HG03571 (cell line): Measurements from ENCODE around the gene ADSL.

Source experiments
- ATAC-seq: cut with Tn5 transposase; IDR thresholded peaks from one replicate; pipeline ENCODE4 v1.9.1; 2021; ENCODE audit not compliant: unreplicated experiment

The ADSL gene

GRCh38 chr22:40326905-40327735 is 19.2 kb upstream of the ADSL start:
- no peak for ATAC-seq

- no peak for ATAC-seq
Observed at GRCh38 chr22:40328546-40329456, 17.5 kb upstream of the ADSL start.

GRCh38 chr22:40329466-40329865 is 16.8 kb upstream of the ADSL start:
- ATAC-seq = no peak

GRCh38 chr22:40330086-40330485 is 16.2 kb upstream of the ADSL start:
- ATAC-seq = no peak

- ATAC-seq = no peak
Observed at GRCh38 chr22:40330615-40331014, 15.7 kb upstream of the ADSL start.

- no peak for ATAC-seq
Observed at GRCh38 chr22:40331706-40332105, 14.6 kb upstream of the ADSL start.

GRCh38 chr22:40332319-40332781 is 13.9 kb upstream of the ADSL start:
- no peak for ATAC-seq

- ATAC-seq = no peak
Observed at GRCh38 chr22:40334060-40334459, 12.2 kb upstream of the ADSL start.

GRCh38 chr22:40334899-40335298 is 11.4 kb upstream of the ADSL start:
- ATAC-seq = no peak

- ATAC-seq = no peak
Observed at GRCh38 chr22:40335358-40335757, 10.9 kb upstream of the ADSL start.

GRCh38 chr22:40340044-40340443 is 6.3 kb upstream of the ADSL start:
- ATAC-seq = no peak

- ATAC-seq = no peak
Observed at GRCh38 chr22:40341604-40342003, 4.7 kb upstream of the ADSL start.

- ATAC-seq = no peak
Observed at GRCh38 chr22:40342521-40342920, 3.8 kb upstream of the ADSL start.

GRCh38 chr22:40345271-40345670 is 1.0 kb upstream of the ADSL start:
- ATAC-seq = no peak

- ATAC-seq = no peak
Observed at GRCh38 chr22:40345815-40346184, 500 bp upstream of the ADSL start.

GRCh38 chr22:40347300-40347699 is 1.0 kb downstream of the ADSL start:
- ATAC-seq = no peak

- no peak for ATAC-seq
Observed at GRCh38 chr22:40348025-40348658, 1.8 kb downstream of the ADSL start.

- no peak for ATAC-seq
Observed at GRCh38 chr22:40352763-40353162, 6.5 kb downstream of the ADSL start.

- no peak for ATAC-seq
Observed at GRCh38 chr22:40361100-40361499, 14.8 kb downstream of the ADSL start.

- no peak for ATAC-seq
Observed at GRCh38 chr22:40363059-40363458, 16.8 kb downstream of the ADSL start.

- ATAC-seq = no peak
Observed at GRCh38 chr22:40364431-40364830, 18.1 kb downstream of the ADSL start.
